Measurements from ENCODE around the gene SLC26A8.

- TF ChIP-seq POLR2A (IDR thresholded peaks at IDR 0.05) = no peak
- TF ChIP-seq CTCF (IDR thresholded peaks at IDR 0.05) = no peak
- no peak for TF ChIP-seq EP300 (IDR thresholded peaks at IDR 0.05)
Observed at GRCh38 chr6:36062247-36062646, 37.8 kb upstream of the SLC26A8 start.
